ENCODE measurements around the gene ACIN1. TPM values are rescaled to one million over a fixed set of nuclear protein-coding genes. Genes with fewer than 3 reads are reported as not detected.

ACIN1 gene
- total and polyA plus RNA-seq, 9 of the 15 experiments (the other 6 are each of a cell fraction or from before 2014, with no cell fraction given), result 5.0 to 196 (median 129) TPM

DNA sequence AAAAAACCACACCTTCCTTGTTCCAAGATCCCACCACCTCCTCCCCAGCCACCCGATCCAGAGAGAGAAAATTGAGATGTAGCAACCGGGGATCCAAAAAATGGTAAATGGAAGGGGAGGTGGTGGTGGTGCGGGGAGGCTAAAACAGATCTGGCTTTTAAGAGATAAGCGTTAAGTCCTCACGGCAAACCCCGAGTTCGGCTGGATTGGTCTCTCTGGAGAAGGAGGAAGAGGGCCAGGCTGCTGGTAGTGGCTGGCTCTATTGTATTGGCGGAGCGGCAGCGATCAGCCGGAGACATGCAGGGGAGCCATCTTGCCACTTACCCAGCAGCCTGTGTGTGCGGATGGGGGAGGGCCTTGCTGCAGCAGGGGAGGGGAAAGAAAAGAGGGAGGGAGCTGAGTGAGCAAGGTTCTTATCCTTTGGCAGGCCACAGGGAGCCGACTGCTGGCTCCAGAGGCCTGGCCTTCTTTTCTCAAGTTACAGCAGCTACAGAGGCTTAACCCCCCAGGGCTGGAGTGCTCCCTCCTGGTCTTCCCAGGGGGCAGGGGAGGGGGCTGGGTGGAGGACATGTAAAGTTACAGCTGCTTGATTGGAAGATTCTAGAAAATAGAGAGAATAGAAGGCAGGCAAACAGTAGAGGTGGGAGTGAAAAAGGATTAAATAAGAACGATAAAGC is 23.6 kb downstream of the ACIN1 start (continued):
- TF ChIP-seq, protein P1, sequence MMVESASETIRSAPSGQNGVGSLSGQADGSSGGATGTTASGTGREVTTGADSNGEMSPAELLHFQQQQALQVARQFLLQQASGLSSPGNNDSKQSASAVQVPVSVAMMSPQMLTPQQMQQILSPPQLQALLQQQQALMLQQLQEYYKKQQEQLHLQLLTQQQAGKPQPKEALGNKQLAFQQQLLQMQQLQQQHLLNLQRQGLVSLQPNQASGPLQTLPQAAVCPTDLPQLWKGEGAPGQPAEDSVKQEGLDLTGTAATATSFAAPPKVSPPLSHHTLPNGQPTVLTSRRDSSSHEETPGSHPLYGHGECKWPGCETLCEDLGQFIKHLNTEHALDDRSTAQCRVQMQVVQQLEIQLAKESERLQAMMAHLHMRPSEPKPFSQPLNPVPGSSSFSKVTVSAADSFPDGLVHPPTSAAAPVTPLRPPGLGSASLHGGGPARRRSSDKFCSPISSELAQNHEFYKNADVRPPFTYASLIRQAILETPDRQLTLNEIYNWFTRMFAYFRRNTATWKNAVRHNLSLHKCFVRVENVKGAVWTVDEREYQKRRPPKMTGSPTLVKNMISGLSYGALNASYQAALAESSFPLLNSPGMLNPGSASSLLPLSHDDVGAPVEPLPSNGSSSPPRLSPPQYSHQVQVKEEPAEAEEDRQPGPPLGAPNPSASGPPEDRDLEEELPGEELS (CRISPR knock-in tag; IDR thresholded peaks at IDR 0.05; ENCODE audit: borderline replicate concordance), result no peak
- no peak for TF ChIP-seq ZC3H4 (CRISPR knock-in tag; IDR thresholded peaks at IDR 0.05; ENCODE audit: borderline replicate concordance)
- TF ChIP-seq ZNF561 (CRISPR knock-in tag; conservative IDR thresholded peaks at IDR 0.05), result no peak
- TF ChIP-seq, protein P2, sequence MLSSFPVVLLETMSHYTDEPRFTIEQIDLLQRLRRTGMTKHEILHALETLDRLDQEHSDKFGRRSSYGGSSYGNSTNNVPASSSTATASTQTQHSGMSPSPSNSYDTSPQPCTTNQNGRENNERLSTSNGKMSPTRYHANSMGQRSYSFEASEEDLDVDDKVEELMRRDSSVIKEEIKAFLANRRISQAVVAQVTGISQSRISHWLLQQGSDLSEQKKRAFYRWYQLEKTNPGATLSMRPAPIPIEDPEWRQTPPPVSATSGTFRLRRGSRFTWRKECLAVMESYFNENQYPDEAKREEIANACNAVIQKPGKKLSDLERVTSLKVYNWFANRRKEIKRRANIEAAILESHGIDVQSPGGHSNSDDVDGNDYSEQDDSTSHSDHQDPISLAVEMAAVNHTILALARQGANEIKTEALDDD (IDR thresholded peaks at IDR 0.05), result no peak
- no peak for TF ChIP-seq MTA2 (IDR thresholded peaks at IDR 0.05; ENCODE audit: low read depth)
- peak; percentile 32; the same call in 1 of the 2 replicates for TF ChIP-seq ILF3 (IDR thresholded peaks at IDR 0.05; ENCODE audit: borderline replicate concordance)
- no peak for TF ChIP-seq ZNF696 (CRISPR knock-in tag; conservative IDR thresholded peaks at IDR 0.05)
- TF ChIP-seq FOSL1 (tag; conservative IDR thresholded peaks at IDR 0.05), result peak; percentile 28; the same call in 1 of the 2 replicates
- TF ChIP-seq PHTF2 (CRISPR knock-in tag; IDR thresholded peaks at IDR 0.05), result no peak
- no peak for TF ChIP-seq CXXC5 (CRISPR knock-in tag; IDR thresholded peaks at IDR 0.05)
- no peak for TF ChIP-seq FOXK1 (CRISPR knock-in tag; IDR thresholded peaks at IDR 0.05; ENCODE audit: borderline replicate concordance)
- no peak for TF ChIP-seq OTX1 (CRISPR knock-in tag; IDR thresholded peaks at IDR 0.05)
- no peak for TF ChIP-seq CBX8 (IDR thresholded peaks at IDR 0.05; ENCODE audit: borderline replicate concordance, extremely low read depth, low read depth, low read length, poor library complexity, severe bottlenecking)
- no peak for TF ChIP-seq PTBP1 (IDR thresholded peaks at IDR 0.05; ENCODE audit: low read depth, low read length)
- no peak for TF ChIP-seq IRF2 (CRISPR knock-in tag; IDR thresholded peaks at IDR 0.05)
- no peak for TF ChIP-seq ZNF785 (CRISPR knock-in tag; IDR thresholded peaks at IDR 0.05)
- TF ChIP-seq, protein P3, sequence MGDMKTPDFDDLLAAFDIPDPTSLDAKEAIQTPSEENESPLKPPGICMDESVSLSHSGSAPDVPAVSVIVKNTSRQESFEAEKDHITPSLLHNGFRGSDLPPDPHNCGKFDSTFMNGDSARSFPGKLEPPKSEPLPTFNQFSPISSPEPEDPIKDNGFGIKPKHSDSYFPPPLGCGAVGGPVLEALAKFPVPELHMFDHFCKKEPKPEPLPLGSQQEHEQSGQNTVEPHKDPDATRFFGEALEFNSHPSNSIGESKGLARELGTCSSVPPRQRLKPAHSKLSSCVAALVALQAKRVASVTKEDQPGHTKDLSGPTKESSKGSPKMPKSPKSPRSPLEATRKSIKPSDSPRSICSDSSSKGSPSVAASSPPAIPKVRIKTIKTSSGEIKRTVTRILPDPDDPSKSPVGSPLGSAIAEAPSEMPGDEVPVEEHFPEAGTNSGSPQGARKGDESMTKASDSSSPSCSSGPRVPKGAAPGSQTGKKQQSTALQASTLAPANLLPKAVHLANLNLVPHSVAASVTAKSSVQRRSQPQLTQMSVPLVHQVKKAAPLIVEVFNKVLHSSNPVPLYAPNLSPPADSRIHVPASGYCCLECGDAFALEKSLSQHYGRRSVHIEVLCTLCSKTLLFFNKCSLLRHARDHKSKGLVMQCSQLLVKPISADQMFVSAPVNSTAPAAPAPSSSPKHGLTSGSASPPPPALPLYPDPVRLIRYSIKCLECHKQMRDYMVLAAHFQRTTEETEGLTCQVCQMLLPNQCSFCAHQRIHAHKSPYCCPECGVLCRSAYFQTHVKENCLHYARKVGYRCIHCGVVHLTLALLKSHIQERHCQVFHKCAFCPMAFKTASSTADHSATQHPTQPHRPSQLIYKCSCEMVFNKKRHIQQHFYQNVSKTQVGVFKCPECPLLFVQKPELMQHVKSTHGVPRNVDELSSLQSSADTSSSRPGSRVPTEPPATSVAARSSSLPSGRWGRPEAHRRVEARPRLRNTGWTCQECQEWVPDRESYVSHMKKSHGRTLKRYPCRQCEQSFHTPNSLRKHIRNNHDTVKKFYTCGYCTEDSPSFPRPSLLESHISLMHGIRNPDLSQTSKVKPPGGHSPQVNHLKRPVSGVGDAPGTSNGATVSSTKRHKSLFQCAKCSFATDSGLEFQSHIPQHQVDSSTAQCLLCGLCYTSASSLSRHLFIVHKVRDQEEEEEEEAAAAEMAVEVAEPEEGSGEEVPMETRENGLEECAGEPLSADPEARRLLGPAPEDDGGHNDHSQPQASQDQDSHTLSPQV (IDR thresholded peaks at IDR 0.05), result no peak
- TF ChIP-seq RBM34 (IDR thresholded peaks at IDR 0.05; ENCODE audit: borderline replicate concordance, insufficient read depth, low read length), result no peak
- no peak for TF ChIP-seq BCL6 (CRISPR knock-in tag; IDR thresholded peaks at IDR 0.05)
- TF ChIP-seq POLR2G (IDR thresholded peaks at IDR 0.05; ENCODE audit: low read depth, low read length), result peak; percentile 83
- TF ChIP-seq GABPB2 (CRISPR knock-in tag; conservative IDR thresholded peaks at IDR 0.05), result no peak
- TF ChIP-seq HIVEP1 (CRISPR knock-in tag; IDR thresholded peaks at IDR 0.05), result no peak

Data from K562 (cell line).